ENCODE measurements around the gene SCAMP4. TPM values are rescaled to one million over a fixed set of nuclear protein-coding genes. Genes with fewer than 3 reads are reported as not detected.

SCAMP4 gene
- total RNA-seq, 2 experiments from 2014 or later = 43.6 to 48.6 TPM

DNA sequence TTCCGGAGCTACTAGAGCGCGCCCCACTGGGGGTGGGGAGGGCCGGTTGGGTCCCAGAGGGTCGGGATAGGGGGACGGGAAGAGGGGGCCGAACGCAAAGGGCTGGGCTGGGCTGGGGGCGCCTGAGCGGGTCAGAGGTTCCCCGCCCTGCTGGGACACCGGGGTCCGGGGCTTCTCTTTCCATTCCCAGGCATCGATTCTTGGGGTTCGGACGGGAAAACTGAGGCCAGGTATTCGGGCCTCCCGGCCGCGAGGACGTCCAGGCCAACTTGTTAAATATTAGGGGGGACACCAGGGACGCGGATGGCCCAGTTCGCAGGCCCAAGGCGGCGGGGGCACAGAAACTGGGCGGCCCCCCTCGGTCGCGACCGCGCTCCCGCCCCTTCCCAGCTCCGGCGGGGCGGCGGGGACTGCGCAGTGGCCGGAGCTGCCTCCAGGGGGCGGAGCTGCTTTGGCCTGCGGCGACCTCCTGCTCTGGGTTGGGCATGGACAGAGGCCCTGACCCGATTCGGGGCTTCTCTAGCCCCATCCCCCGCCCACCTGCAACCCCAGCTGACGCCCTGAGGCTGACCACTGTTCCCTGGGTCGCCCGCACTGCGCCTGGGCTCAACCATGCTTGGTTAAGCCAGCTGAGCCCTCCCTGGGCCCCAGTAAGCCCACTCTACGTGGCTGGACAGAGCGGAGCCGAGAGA lies 40.6 kb upstream of the SCAMP4 start:
- ChIA-PET POLR2A (interaction anchor here (0.6 to 2.2 kb wide), 4 partner anchors 11 to 570 kb away, joined by 5 to 11 read pairs (median 8); no protein-coding TSS in a partner anchor), CTCF (interaction anchor here (0.6 to 2.3 kb wide), 10 partner anchors 9 to 219 kb away, joined by 3 to 12 read pairs (median 4); partner anchors contain the start of gene ABHD17A)

GRCh38 chr19:1865172-1866010 lies 39.8 kb upstream of the SCAMP4 start:
- ChIA-PET CTCF (interaction anchor here (0.7 to 2.3 kb wide), 11 partner anchors 10 to 218 kb away, joined by 3 to 12 read pairs (median 4); partner anchors contain the start of gene ABHD17A), POLR2A (interaction anchor here (0.6 to 2.2 kb wide), 4 partner anchors 11 to 570 kb away, joined by 5 to 11 read pairs (median 8); no protein-coding TSS in a partner anchor)

GRCh38 chr19:1866693-1867348 lies 38.4 kb upstream of the SCAMP4 start:
- POLR2A ChIA-PET = interaction anchor here (0.6 to 1.1 kb wide), 5 partner anchors 9 to 285 kb away, joined by 3 to 7 read pairs (median 3); no protein-coding TSS in a partner anchor
- CTCF ChIA-PET = interaction anchor here (0.7 to 2.3 kb wide), 5 partner anchors 8 to 76 kb away, joined by 3 to 8 read pairs (median 3); no protein-coding TSS in a partner anchor

GRCh38 chr19:1867349-1867724 lies 37.9 kb upstream of the SCAMP4 start:
- ChIA-PET POLR2A (interaction anchor here (0.7 to 1.1 kb wide), 3 partner anchors 9 to 80 kb away, joined by 3 to 7 read pairs (median 4); no protein-coding TSS in a partner anchor), CTCF (interaction anchor here (1.3 kb wide), 1 partner anchor 9 kb away, joined by 3 read pairs; no protein-coding TSS in a partner anchor)

DNA sequence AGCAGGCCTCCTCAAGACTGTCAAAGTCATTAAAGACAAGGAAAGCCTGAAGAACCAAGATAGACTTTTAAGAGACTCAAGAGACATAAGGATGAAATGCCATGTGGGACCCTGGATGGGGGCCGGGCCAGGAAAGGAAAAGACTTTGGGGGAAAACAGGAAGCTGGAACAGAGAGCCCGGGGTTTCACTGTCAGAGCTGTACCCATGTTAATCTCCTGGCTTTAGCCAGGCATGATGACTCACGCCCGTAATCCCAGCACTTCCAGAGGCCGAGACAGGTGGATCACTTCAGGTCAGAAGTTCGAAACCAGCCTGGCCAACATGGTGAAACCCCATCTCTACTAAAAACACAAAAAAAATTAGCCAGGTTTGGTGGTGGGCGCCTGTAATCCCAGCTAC lies 36.2 kb upstream of the SCAMP4 start:
- CTCF ChIA-PET = interaction anchor here (1.1 kb wide), 1 partner anchor 29 kb away, joined by 4 read pairs; no protein-coding TSS in a partner anchor
- POLR2A ChIA-PET = interaction anchor here (0.6 to 0.7 kb wide), 2 partner anchors 11 to 234 kb away, joined by 3 to 4 read pairs; no protein-coding TSS in a partner anchor

DNA sequence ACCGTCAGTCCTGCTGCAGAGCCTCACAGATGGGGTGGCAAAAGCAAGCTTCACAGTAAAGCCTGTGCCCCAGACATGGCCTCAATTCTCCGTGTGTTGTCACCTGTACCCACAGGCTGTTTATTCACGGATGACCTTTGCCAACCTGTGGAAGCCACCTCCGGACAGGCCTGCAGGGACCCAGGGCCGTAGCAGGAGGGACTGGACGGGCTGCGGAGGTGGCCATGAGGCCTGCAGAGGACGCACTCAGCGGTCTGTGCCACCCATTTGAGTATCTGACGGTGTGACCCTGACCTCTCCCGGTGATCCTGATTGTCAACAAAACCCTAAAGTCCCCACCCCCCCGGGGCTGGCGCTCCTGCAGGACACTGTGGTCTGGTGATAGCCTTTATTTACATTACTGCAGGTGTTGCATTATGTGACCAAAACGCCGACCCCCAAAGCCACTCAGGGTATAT lies 34.0 kb upstream of the SCAMP4 start:
- ChIA-PET CTCF (no interaction called here), POLR2A (no interaction called here)

- ChIA-PET POLR2A (no interaction called here), CTCF (no interaction called here)
Observed at GRCh38 chr19:1871630-1872029, 33.6 kb upstream of the SCAMP4 start.

DNA sequence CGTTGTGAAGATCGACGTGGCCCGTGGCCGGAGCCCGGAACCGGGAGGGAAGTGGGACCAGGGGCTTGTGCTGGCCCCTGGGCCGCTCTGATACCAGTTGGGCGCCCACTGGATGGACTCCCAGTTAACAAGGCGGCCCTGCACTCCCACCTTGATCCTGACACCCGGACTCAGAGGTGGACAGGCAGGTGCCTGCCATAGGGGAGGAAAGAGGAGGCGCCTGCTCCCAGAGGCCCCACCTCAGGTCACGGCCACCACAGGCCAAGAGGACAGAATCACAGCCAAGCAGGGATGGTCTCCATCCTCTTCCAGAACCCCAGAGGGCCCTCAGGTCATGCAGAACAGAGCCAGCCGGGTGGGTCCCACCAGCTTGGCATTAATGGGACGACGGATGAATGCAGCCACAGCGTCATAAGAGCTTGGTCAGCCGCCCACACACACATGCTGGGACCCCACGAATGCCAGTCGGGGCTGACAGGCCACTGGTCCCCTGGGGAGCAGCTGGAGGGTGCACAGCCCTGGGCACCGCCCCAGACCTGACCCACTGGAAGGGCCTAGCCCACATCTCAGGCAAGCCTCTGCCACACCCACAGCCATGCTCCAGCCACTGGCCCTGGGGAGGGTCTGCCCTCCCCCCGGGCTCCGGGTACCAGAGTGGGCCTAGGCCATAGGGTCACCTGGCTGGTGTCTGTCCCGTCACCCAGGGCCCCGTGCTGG lies 32.2 kb upstream of the SCAMP4 start:
- ChIA-PET POLR2A (no interaction called here), CTCF (no interaction called here)

GRCh38 chr19:1873524-1874473 lies 31.4 kb upstream of the SCAMP4 start:
- ChIA-PET POLR2A (interaction anchor here (0.6 kb wide), 1 partner anchor 117 kb away, joined by 8 read pairs; no protein-coding TSS in a partner anchor), CTCF (interaction anchor here (0.7 to 3.3 kb wide), 4 partner anchors 14 to 72 kb away, joined by 3 to 19 read pairs (median 4); no protein-coding TSS in a partner anchor)

GRCh38 chr19:1874554-1875185 lies 30.5 kb upstream of the SCAMP4 start:
- CTCF ChIA-PET = interaction anchor here (0.7 to 3.3 kb wide), 7 partner anchors 9 to 128 kb away, joined by 3 to 19 read pairs (median 5); no protein-coding TSS in a partner anchor
- POLR2A ChIA-PET = interaction anchor here (0.6 to 2.4 kb wide), 6 partner anchors 9 to 220 kb away, joined by 3 to 16 read pairs (median 6); no protein-coding TSS in a partner anchor

DNA sequence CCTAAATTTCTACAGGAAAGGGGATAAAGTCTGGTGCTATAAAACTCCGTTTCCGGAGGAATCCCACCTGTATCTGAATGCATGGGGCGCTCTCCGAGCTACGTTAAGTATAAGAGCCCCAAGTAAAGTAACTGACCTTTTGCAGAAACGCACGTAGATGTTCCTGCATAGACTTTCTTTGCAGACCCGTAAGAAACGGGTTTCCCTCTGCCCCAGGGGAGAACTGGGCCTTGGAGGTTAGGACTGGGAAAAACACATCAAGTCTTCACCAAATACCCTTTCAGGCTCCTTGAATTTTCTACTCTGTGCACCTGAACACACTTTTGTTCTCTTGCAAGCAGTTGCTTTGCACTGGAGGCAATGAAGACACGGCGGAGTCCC lies 29.9 kb upstream of the SCAMP4 start:
- ChIA-PET POLR2A (interaction anchor here (0.8 to 2.4 kb wide), 4 partner anchors 10 to 219 kb away, joined by 3 to 16 read pairs (median 8); no protein-coding TSS in a partner anchor), CTCF (interaction anchor here (0.7 to 3.3 kb wide), 4 partner anchors 10 to 128 kb away, joined by 3 to 19 read pairs (median 7); no protein-coding TSS in a partner anchor)

DNA sequence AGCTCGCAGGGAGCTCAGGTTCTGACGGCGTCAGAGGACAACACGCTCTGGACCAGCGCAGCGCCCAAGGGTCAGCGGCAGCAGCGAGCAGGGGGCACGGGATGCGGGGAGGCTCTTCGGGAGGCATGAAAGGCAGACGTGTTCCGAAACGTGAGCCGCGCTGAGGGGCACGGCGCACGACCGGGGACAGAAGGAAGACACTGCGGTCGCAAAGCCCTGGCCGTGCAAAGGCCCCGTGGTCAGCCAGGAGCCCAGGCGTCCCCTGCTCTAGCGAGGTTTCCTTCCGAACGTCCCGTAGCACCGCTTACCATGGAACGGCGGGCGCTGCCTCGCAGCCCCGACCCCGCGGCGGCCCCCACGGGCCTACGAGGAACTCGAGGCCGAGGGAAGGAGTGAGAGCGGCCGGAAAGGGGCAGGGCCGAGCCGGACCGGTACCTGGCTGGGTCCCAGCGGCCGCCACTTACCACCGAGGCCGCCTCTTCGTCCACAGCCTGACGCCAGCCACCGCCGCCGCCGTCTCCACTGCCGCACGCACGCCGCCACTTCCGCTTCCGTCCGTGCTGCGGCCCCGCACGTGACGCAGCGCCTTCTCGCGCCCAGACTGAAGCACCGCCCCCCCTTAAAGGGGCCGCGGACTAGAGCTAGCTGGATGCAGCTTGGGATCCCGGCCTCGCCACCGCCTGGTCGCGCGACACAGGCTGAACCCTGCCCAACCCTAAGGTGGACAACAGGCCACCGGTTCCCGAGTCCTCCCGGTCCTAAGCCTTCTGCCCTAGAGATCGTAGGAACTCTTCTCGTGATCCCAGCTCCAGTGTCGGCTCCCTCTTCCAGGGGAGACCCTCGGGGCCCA lies 29.3 kb upstream of the SCAMP4 start:
- ChIA-PET POLR2A (interaction anchor here (0.8 to 2.4 kb wide), 7 partner anchors 9 to 219 kb away, joined by 3 to 16 read pairs (median 4); no protein-coding TSS in a partner anchor), CTCF (interaction anchor here (0.5 to 3.3 kb wide), 11 partner anchors 8 to 193 kb away, joined by 3 to 19 read pairs (median 4); partner anchors contain the start of gene ABHD17A)

GRCh38 chr19:1876496-1877279 lies 28.5 kb upstream of the SCAMP4 start:
- POLR2A ChIA-PET = interaction anchor here (1.0 to 2.4 kb wide), 5 partner anchors 9 to 21 kb away, joined by 3 to 16 read pairs (median 7); no protein-coding TSS in a partner anchor
- CTCF ChIA-PET = interaction anchor here (0.5 to 3.3 kb wide), 10 partner anchors 8 to 193 kb away, joined by 3 to 19 read pairs (median 4); partner anchors contain the start of gene ABHD17A

GRCh38 chr19:1877280-1877660 lies 27.9 kb upstream of the SCAMP4 start:
- ChIA-PET POLR2A (interaction anchor here (1.3 kb wide), 1 partner anchor 17 kb away, joined by 3 read pairs; no protein-coding TSS in a partner anchor), CTCF (interaction anchor here (1.3 to 3.3 kb wide), 3 partner anchors 10 to 20 kb away, joined by 3 to 19 read pairs (median 5); no protein-coding TSS in a partner anchor)
